AG09309 (cell line): Measurements from ENCODE around the gene PARN.

ENCODE experiments used
- DNase-seq: peaks from one replicate; pipeline ENCODE4 v3.0.0-alpha.2; 2010; ENCODE audit warnings: low read depth
- H3K4me3 ChIP-seq: 2 replicates; pipeline ENCODE4 v1.5.1; 2011; ENCODE audit warnings: mild to moderate bottlenecking, low read depth, low read length, moderate library complexity; ENCODE audit not compliant: control insufficient read depth
- CTCF ChIP-seq: IDR thresholded peaks from 2 replicates; pipeline ENCODE4 v1.5.1; 2011; ENCODE audit warnings: mild to moderate bottlenecking, low read depth, low read length, inconsistent platforms; ENCODE audit not compliant: insufficient read depth, control insufficient read depth; ENCODE audit errors: missing control alignments

Gene PARN

GRCh38 chr16:14485811-14486519 lies 144.1 kb downstream of the PARN start:
- no peak for TF ChIP-seq CTCF
- DNase-seq, result no peak
- H3K4me3 ChIP-seq, result no peak overlapping the region

- H3K4me3 ChIP-seq, result no peak overlapping the region
- no peak for TF ChIP-seq CTCF
- DNase-seq, result no peak
Measured at GRCh38 chr16:14485121-14485551, 144.9 kb downstream of the PARN start.

GRCh38 chr16:14483819-14484385 lies 146.2 kb downstream of the PARN start:
- DNase-seq, result no peak
- TF ChIP-seq CTCF, result no peak
- H3K4me3 ChIP-seq, result no peak overlapping the region

GRCh38 chr16:14476183-14476582 lies 153.9 kb downstream of the PARN start:
- no peak for DNase-seq
- no peak for TF ChIP-seq CTCF
- H3K4me3 ChIP-seq, result no peak overlapping the region

GRCh38 chr16:14475370-14476139 lies 154.5 kb downstream of the PARN start:
- TF ChIP-seq CTCF, result no peak
- no peak overlapping the region for H3K4me3 ChIP-seq
- DNase-seq, result no peak

- no peak for TF ChIP-seq CTCF
- H3K4me3 ChIP-seq, result no peak overlapping the region
- DNase-seq, result no peak
Measured at GRCh38 chr16:14473488-14473887, 156.6 kb downstream of the PARN start.
